GM10248 (cell line): ENCODE results near the gene CLASRP.
"Not testable (repeated sequence)": the region's sequence is repeated elsewhere in the genome, so short reads cannot be mapped to it uniquely, and the experiment has no call there.

Experiments used
- CTCF ChIA-PET: fragments of 300-600 bp; sonication (Branson Sonifier 250); formaldehyde crosslinking; extraction: SDS; loops from one replicate; lab custom pipeline; 2021; ENCODE audit warnings: antibody characterized with exemption; lab: Yijun Ruan, JAX
- POLR2A ChIA-PET: fragments of 350-650 bp; sonication (Branson Sonifier 250); formaldehyde crosslinking; extraction: SDS; loops from one replicate; lab custom pipeline; 2020; ENCODE audit warnings: antibody characterized with exemption; lab: Yijun Ruan, JAX
- DNase-seq: peaks from one replicate; pipeline ENCODE4 v3.0.0; 2012; ENCODE audit errors: extremely low spot score
- CTCF ChIP-seq: IDR thresholded peaks from 2 replicates; pipeline ENCODE4 v1.5.1; 2012; ENCODE audit warnings: mild to moderate bottlenecking, low read depth; ENCODE audit errors: extremely low read depth, missing control alignments, control extremely low read depth

The CLASRP gene

GRCh38 chr19:44993926-44994537, 44.8 kb upstream of the CLASRP start:
- ChIA-PET POLR2A (no interaction called here), CTCF (interaction anchor here (0.9 to 1.7 kb wide), 2 partner anchors 9 to 66 kb away, joined by 4 to 7 read pairs; no protein-coding TSS in a partner anchor)
- no peak for TF ChIP-seq CTCF
- DNase-seq = no peak

- ChIA-PET POLR2A (no interaction called here), CTCF (interaction anchor here (1.0 to 1.9 kb wide), 3 partner anchors 9 to 62 kb away, joined by 3 to 12 read pairs (median 3); no protein-coding TSS in a partner anchor)
- no peak for TF ChIP-seq CTCF
- no peak for DNase-seq
Measured at GRCh38 chr19:44998025-44998424, 40.8 kb upstream of the CLASRP start.

GRCh38 chr19:44999131-44999925, 39.5 kb upstream of the CLASRP start:
- POLR2A ChIA-PET = interaction anchor here (0.7 kb wide), 1 partner anchor 37 kb away, joined by 3 read pairs; no protein-coding TSS in a partner anchor
- CTCF ChIA-PET = interaction anchor here (2.5 to 3.8 kb wide), 2 partner anchors 10 to 61 kb away, joined by 8 to 28 read pairs; no protein-coding TSS in a partner anchor

GRCh38 chr19:45000665-45001064, 38.2 kb upstream of the CLASRP start:
- CTCF ChIA-PET = interaction anchor here (0.7 to 3.8 kb wide), 9 partner anchors 11 to 59 kb away, joined by 3 to 28 read pairs (median 3); partner anchors contain the start of gene CLASRP
- POLR2A ChIA-PET = interaction anchor here (0.6 to 1.2 kb wide), 2 partner anchors 18 to 119 kb away, joined by 4 to 6 read pairs; no protein-coding TSS in a partner anchor
- DNase-seq = not testable (repeated sequence)

More at GRCh38 chr19:44999131-44999925, 39.5 kb upstream of the CLASRP start:
- DNase-seq = not testable (repeated sequence)

GRCh38 chr19:45001087-45001739, 37.6 kb upstream of the CLASRP start, which contains the start of gene RELB:
Gene RELB, plus strand, starts transcription at chr19:45001464. Its CDS starts 116 bp downstream, at chr19:45001580.
- ChIA-PET POLR2A (interaction anchor here (0.6 to 1.2 kb wide), 9 partner anchors 9 to 316 kb away, joined by 3 to 7 read pairs (median 3); partner anchors contain the start of gene NKPD1), CTCF (interaction anchor here (1.0 to 3.8 kb wide), 8 partner anchors 12 to 59 kb away, joined by 3 to 28 read pairs (median 4); partner anchors contain the start of gene CLASRP)

GRCh38 chr19:45003485-45003884, 35.4 kb upstream of the CLASRP start:
- ChIA-PET CTCF (no interaction called here), POLR2A (no interaction called here)
- TF ChIP-seq CTCF = no peak
- no peak for DNase-seq

More at GRCh38 chr19:45001087-45001739, 37.6 kb upstream of the CLASRP start, which contains the start of gene RELB:
- peak; percentile 98 for DNase-seq
- TF ChIP-seq CTCF = no peak

- no peak for DNase-seq
- TF ChIP-seq CTCF = no peak
- ChIA-PET POLR2A (no interaction called here), CTCF (no interaction called here)
Measured at GRCh38 chr19:45005787-45006186, 33.1 kb upstream of the CLASRP start.
